Rectal smooth muscle tissue (tissue), 1 donor: ENCODE data around the gene SORCS2.

Source experiments
- H3K27ac ChIP-seq: one replicate; pipeline ENCODE4 v1.7.0; 2013; ENCODE audit warnings: low read depth, low read length, inconsistent platforms
- H3K27me3 ChIP-seq: one replicate; pipeline ENCODE4 v1.7.0; 2013; ENCODE audit warnings: low read length; ENCODE audit not compliant: control insufficient read depth, insufficient read depth
- H3K36me3 ChIP-seq: one replicate; pipeline ENCODE4 v1.7.0; 2013; ENCODE audit warnings: low read length; ENCODE audit not compliant: control insufficient read depth, insufficient read depth
- H3K4me1 ChIP-seq: one replicate; pipeline ENCODE4 v1.7.0; 2013; ENCODE audit warnings: low read length; ENCODE audit not compliant: control insufficient read depth, insufficient read depth
- H3K4me3 ChIP-seq: one replicate; pipeline ENCODE4 v1.7.0; 2013; ENCODE audit warnings: low read length
- H3K9ac ChIP-seq: one replicate; pipeline ENCODE4 v1.7.0; 2013; ENCODE audit warnings: low read length

Gene SORCS2

DNA sequence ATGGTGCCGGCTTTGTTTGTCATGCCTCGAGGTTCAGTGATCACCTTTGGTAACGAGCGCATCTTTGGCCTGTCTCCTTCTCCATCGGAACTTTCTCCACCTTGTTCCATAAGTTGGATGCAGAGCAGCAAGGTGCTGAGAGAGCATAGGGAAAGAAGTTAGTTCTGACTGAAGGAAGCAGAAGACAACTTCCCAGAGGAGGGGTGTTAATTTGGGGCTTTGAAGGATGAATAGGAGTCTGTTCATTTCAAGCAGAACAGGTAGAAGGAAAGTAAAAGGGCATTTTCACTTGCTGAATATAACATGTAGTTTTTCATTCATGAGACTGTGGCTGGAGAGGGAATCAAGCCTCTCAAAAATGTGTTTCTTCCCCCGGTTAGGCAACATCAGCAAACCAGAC is 474.4 kb downstream of the SORCS2 start:
- H3K27ac ChIP-seq: no peak overlapping the region
- no peaks in the 10 kb centered on the region for H3K36me3 ChIP-seq
- no peak overlapping the region for H3K9ac ChIP-seq
- H3K27me3 ChIP-seq: no peaks in the 10 kb centered on the region
- H3K4me1 ChIP-seq: no peaks in the 10 kb centered on the region
- no peak overlapping the region for H3K4me3 ChIP-seq

DNA sequence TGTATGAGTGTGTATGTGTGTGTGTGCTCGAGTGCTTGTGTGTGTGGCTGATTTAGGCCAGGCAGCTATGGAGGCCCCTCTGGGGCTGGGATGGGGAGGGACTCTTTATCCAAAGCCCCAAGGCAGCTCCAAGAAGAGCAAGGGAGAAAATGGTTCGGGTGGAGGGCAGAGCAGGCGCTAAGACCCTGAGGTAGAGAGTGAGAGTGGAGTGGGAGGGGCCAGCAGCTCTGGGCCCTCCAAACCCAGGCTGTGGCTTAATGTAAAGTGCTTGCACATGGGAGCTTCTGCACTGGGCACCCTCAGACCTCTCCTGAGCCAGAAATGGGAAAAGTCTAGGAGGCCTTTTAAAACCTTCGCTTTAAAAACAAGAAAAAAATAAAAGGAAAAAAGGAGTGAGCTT is 475.9 kb downstream of the SORCS2 start:
- Histone ChIP-seq H3K4me3 (no peak overlapping the region), H3K9ac (no peak overlapping the region), H3K27me3 (no peaks in the 10 kb centered on the region), H3K4me1 (no peaks in the 10 kb centered on the region), H3K36me3 (no peaks in the 10 kb centered on the region), H3K27ac (no peak overlapping the region)

DNA sequence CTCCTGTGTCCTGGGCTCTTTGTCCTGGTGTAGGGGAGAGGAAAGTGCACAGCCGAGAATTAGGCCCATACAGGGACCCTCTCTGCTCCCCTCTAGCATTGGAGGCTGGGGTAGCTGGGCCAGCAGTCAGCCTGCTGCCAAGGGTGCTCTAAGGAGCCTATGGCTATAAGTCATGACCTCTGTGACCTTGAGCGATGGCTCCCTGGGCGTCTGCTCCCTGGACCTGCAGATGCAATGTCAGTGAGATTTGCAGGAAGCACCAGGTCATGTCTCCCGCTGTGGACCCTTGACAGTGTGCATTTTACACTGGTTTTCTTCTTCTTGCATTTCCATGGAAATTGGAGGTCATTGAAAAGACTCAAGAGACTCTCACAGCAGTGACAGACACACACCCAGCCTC is 476.5 kb downstream of the SORCS2 start:
- Histone ChIP-seq H3K27ac (no peak overlapping the region), H3K27me3 (no peaks in the 10 kb centered on the region), H3K4me3 (no peak overlapping the region), H3K36me3 (no peaks in the 10 kb centered on the region), H3K4me1 (no peaks in the 10 kb centered on the region), H3K9ac (no peak overlapping the region)

DNA sequence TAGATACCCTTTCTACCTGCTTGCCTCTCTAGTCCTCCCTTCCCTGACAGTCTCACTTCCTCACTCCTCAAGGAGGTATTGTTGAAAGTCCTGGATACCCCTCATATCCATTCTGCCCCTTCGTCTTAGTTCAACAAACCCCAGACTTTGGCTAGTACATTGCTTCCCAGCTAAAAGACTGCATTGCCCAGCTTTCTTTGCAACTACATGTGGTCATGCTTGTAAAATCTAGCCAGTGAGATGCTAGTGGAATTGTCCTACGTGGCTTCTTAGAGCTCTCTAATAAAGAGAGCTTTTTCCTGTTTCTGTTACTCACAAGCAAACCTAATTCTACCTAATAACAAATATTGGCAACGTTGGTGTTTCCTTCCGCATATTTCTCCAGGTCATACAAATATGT is 480.3 kb downstream of the SORCS2 start:
- H3K4me3 ChIP-seq: no peak overlapping the region
- peaks cover 3% of the 10 kb centered on the region for H3K27me3 ChIP-seq
- no peak overlapping the region for H3K27ac ChIP-seq
- no peaks in the 10 kb centered on the region for H3K36me3 ChIP-seq
- no peaks in the 10 kb centered on the region for H3K4me1 ChIP-seq
- H3K9ac ChIP-seq: no peak overlapping the region

DNA sequence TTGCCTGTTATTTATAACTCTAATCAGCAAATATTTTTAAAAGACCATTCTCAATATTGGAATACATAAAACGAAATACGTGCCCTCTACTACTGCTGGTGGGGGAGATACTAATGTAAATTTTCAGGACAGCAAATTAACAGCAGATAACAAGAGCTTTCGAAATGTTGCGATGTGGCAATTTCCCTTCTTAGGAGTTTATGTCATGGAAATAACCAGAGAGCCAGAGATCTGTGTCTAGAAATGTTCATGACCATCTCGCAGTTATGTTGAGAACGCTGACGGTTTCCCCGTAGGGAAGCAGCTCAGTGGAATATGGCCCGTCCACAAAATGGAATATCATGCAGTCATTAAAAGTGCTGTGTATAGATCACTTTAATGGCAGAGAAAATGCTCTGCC is 480.8 kb downstream of the SORCS2 start:
- Histone ChIP-seq H3K4me1 (no peaks in the 10 kb centered on the region), H3K27ac (no peak overlapping the region), H3K36me3 (no peaks in the 10 kb centered on the region), H3K9ac (no peak overlapping the region), H3K27me3 (peaks cover 3% of the 10 kb centered on the region), H3K4me3 (no peak overlapping the region)

DNA sequence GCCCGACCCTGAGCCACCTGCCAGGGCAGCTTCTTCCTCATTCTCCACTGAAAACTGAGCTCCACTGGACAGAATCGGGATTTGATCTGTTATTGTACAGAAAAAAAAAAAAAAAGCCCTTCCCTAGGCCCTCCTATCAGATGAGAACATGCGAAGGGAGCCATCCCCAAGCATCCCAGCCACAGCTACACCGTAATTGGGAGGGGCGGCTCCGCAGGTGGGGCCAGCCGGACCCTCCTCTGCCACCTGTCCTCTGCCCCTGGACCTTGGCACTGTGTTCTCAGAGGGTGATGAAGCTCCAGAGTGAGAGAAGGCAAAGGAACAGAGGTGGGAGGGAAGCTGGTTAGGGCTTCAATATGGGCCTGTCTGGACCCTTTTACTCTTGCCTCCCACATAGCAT is 482.4 kb downstream of the SORCS2 start:
- H3K36me3 ChIP-seq: no peaks in the 10 kb centered on the region

DNA sequence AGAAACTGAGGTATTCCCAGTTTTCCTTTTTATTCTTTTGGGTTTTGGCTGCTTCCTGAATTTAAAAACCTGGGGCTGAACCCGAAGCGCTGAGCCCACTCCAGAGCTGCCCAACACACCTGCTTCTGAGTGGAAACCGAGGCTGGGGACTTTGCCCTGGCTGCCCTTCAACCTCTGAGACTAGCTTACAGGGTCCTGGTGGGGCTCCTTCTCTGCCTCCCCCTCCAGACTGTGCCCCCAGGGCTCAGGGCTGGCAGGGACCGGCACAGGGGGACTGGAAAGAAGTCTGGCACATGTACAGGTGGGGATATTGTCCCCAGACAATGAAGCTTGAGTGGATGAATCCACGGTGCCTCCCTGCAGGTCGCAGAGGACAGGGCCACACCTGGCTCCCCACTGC is 482.8 kb downstream of the SORCS2 start:
- Histone ChIP-seq H3K27me3 (peaks cover 3% of the 10 kb centered on the region), H3K4me1 (no peaks in the 10 kb centered on the region), H3K4me3 (no peak overlapping the region), H3K27ac (no peak overlapping the region), H3K36me3 (no peaks in the 10 kb centered on the region), H3K9ac (no peak overlapping the region)

More for the DNA sequence above, 482.4 kb downstream of the SORCS2 start:
- H3K27me3 ChIP-seq: peaks cover 3% of the 10 kb centered on the region
- H3K4me1 ChIP-seq: no peaks in the 10 kb centered on the region
- H3K4me3 ChIP-seq: no peak overlapping the region
- no peak overlapping the region for H3K27ac ChIP-seq
- no peak overlapping the region for H3K9ac ChIP-seq

DNA sequence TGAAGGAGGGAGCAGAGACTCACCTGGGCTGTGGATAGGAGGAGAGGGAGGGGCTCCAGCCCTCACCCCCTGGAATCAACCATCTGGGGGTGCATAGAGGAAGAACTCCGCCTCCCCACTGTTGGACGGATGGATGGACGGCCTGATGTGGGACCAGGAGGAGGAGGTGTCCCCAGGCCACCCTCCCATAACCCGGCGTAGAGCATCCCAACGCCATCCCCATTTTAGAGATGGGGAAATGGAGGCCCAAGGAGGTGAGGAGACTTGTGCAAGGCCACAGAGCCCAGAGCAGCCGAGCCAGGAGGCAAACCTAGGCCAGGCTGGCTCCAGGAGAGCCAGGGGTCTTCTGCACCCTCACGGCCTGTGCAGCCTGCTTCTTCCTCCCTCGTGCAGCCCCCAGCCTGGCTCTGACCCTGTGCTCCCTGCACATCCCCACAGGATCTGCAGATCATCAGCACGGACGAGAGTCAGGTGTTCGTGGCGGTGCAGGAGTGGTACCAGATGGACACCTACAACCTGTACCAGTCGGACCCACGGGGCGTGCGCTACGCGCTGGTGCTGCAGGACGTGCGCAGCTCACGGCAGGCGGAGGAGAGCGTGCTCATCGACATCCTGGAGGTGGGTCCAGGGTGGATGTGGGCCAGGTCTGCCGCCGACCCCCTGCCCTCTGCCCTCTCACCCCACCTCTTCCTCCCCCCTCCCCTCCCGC is 483.4 kb downstream of the SORCS2 start:
- no peak overlapping the region for H3K9ac ChIP-seq
- H3K36me3 ChIP-seq: no peaks in the 10 kb centered on the region
- H3K4me3 ChIP-seq: no peak overlapping the region
- H3K27me3 ChIP-seq: peaks cover 3% of the 10 kb centered on the region
- no peaks in the 10 kb centered on the region for H3K4me1 ChIP-seq
- H3K27ac ChIP-seq: no peak overlapping the region

DNA sequence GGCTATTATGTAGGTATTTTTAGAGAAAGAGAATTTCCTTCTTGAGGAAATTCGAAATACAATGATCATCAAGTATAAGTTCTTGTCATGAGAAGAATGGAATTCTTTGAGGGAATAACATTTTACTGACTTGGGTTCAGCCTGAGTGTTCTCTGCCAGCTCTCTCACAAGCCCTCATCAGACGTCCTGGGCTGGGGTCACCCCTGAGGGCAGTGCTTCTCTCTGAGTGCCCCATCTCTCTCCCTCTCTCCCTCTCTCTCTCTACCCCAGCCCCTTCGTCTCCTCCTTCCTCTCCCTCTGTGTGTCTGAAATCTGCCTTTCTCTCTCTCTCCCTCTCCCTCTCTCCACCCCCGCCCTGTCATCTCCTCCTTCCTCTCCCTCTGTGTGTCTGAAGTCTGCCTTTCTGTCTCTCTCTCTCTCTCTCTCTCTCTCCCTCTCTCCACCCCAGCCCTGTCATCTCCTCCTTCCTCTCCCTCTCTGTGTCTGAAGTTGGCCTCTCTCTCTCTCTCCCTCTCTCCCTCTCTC is 484.1 kb downstream of the SORCS2 start:
- Histone ChIP-seq H3K4me1 (no peaks in the 10 kb centered on the region), H3K27ac (no peak overlapping the region), H3K4me3 (no peak overlapping the region), H3K9ac (no peak overlapping the region), H3K36me3 (no peaks in the 10 kb centered on the region), H3K27me3 (peaks cover 3% of the 10 kb centered on the region)

DNA sequence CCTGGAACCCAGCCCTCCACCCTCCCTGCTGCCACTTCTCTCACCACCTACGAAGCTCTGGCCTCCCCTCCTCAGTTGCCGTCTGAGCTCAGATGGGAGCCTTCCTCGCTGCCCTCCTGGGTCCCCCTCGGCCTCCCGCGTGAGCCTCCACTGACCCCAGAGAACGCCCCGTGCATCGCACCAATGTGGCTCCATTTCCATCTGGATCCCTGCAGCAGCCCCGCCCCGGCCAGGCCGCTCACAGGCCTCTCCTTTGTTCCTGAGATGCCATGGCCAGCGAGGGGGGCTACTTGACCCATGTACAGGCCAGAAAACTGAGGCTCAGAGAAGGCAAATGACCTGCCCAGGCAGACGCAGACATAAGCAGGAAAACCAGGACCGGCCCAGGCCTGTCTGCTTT is 484.7 kb downstream of the SORCS2 start:
- Histone ChIP-seq H3K27me3 (peaks cover 3% of the 10 kb centered on the region), H3K4me3 (no peak overlapping the region), H3K36me3 (no peaks in the 10 kb centered on the region), H3K9ac (no peak overlapping the region), H3K27ac (no peak overlapping the region), H3K4me1 (no peaks in the 10 kb centered on the region)

DNA sequence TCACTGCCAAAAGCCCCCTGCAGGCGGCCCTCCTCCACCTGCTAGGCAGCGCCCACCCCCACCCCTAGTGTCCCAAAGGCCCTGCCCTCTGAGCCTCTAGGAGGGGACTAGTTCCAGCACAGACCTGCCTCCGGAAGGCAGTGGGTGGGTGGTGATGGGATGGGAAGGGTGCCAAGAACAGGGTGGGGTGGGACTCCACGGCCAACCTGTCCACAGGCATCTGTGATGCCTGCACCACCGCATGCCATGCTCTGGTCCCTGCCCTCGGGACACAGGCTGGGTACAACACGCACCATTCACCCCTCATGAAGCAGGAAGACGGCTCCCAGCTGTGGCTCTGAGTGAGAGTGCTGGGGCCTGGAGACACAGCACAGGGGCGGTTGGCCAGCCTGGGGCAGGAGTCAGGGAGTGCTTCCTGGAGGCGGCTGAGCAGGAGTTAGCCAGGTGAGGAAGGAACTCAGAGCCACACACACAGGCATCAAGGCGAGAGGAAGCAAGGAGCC is 485.5 kb downstream of the SORCS2 start:
- Histone ChIP-seq H3K9ac (no peak overlapping the region), H3K36me3 (no peaks in the 10 kb centered on the region), H3K27me3 (peaks cover 3% of the 10 kb centered on the region), H3K27ac (no peak overlapping the region), H3K4me3 (no peak overlapping the region), H3K4me1 (no peaks in the 10 kb centered on the region)

DNA sequence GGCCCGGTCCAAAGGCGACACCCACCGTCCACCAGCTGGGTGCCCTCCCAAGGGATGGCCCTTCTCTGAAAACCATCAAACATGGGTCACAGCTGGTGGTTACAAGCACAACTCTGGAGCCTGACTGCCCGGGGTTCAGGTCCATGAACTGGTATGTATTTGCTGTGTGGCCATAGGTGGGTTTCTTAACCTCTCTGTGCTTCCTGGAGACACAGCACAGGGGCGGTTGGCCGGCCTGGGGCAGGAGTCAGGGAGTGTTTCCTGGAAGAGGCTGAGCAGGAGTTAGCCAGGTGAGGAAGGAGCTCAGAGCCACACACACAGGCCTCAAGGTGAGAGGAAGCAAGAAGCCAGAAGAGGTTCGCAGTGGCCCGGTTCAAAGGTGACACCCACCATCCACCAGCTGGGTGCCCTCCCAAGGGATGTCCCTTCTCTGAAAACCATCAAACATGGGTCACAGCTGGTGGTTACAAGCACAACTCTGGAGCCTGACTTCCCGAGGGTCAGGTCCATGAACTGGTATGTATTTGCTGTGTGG is 486.0 kb downstream of the SORCS2 start:
- H3K4me3 ChIP-seq: no peak overlapping the region
- H3K27me3 ChIP-seq: peaks cover 3% of the 10 kb centered on the region
- H3K27ac ChIP-seq: no peak overlapping the region
- H3K9ac ChIP-seq: no peak overlapping the region
- H3K36me3 ChIP-seq: no peaks in the 10 kb centered on the region
- no peaks in the 10 kb centered on the region for H3K4me1 ChIP-seq
